ENCODE data around the gene CDC34.

CDC34 gene

DNA sequence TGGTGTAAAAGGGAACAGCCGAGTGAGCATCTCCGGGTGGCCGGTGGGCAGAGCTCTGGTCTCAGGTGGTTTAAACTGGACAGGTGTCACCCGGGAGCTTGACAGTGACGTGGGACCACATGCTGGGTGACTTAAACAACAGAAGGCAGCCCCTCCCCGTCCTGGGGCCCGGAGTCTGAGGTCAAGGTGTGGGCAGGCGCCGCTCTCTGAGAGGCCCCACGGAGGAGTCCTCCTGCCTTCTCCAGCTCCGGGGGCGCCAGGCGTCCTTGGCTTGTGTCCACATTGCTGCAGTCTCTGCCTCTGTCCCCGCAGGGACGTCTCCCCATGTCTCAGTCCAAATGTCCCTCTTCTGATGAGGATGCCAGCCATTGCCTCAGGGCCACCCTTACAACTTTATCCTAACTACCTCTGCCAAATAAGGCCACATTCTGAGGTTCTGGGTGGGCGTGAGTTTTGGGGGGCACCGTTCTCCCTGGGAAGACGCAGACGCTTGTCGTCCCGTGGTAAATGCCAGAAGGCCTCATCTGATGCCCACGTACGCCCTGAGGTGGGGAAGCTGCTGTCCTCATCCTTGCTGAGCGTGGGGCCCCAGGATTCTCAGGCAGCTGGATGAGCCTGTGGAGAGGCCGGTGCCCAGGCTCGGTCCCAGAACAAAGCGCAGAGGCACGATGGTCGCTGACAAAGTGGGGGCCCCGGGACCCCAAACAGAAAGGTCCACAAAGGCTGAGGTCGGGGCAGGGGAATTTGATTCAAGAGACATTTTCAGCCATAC, 25.2 kb downstream of the CDC34 start:
- H3K4me3 ChIP-seq (ENCODE audit: control insufficient read depth, low read depth, low read length): no peak overlapping the region
- TF ChIP-seq, protein P1, sequence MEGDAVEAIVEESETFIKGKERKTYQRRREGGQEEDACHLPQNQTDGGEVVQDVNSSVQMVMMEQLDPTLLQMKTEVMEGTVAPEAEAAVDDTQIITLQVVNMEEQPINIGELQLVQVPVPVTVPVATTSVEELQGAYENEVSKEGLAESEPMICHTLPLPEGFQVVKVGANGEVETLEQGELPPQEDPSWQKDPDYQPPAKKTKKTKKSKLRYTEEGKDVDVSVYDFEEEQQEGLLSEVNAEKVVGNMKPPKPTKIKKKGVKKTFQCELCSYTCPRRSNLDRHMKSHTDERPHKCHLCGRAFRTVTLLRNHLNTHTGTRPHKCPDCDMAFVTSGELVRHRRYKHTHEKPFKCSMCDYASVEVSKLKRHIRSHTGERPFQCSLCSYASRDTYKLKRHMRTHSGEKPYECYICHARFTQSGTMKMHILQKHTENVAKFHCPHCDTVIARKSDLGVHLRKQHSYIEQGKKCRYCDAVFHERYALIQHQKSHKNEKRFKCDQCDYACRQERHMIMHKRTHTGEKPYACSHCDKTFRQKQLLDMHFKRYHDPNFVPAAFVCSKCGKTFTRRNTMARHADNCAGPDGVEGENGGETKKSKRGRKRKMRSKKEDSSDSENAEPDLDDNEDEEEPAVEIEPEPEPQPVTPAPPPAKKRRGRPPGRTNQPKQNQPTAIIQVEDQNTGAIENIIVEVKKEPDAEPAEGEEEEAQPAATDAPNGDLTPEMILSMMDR (IDR thresholded peaks at IDR 0.05; ENCODE audit: control insufficient read depth, insufficient read depth, low read depth, low read length, missing control alignments): no peak
- DNase-seq (ENCODE audit: low read depth): no peak

DNA sequence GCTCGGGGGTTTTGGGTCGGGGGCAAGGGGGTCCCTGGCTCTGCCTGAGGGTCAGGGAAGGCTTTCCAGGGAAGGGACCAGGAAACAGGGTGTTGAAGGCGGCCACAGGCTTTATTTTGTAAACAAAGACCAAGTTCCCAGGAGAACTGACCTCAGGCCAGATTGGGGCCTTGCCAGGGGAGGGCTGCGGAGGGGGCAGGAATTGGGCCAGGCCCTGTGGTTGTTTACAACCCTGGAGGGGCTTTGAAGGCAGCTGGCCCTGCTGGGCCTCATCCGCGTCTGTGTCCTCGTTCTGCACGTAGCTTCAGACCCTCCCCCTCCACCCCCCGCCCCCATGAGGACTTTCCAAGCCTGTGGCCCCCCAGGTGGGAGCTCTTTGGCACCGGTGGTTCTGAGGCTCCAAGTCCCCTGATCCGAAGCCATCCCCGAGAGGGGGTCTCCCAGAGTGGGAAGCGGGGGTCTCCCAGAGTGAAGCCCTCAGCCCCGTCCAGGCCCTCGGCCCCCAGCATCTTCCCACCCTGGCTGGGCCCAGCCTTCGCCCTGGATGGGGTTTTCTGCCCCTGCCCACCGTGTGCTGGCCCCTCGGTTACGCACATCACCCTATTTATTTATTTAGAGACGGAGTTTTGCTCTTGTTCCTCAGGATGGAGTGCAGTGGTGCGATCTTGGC, 27.3 kb downstream of the CDC34 start:
- no peak for DNase-seq (ENCODE audit: low read depth)
- H3K4me3 ChIP-seq (ENCODE audit: control insufficient read depth, low read depth, low read length): no peak overlapping the region
- TF ChIP-seq, protein P1 (IDR thresholded peaks at IDR 0.05; ENCODE audit: control insufficient read depth, insufficient read depth, low read depth, low read length, missing control alignments): no peak

DNA sequence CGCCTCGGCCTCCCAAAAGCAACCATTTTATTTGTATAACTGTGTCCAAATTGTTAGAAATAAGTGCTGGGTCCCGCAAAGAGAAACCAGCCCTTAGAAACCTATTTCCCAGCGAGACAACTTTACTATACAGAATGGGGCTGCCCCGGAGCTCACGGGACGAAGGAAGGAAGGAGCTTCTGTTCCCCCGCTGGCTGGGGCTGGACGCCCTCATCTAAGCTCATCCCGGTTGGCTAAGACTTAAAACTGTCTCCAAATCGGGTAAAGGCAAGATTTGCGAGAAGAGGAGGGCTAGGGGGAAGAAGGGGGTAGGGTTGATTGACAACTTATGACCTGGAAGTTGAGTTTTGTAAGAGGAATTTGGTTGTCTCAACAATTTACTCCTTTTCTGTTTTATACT, 28.6 kb downstream of the CDC34 start:
- H3K4me3 ChIP-seq (ENCODE audit: control insufficient read depth, low read depth, low read length): no peak overlapping the region
- TF ChIP-seq, protein P1 (IDR thresholded peaks at IDR 0.05; ENCODE audit: control insufficient read depth, insufficient read depth, low read depth, low read length, missing control alignments): no peak
- no peak for DNase-seq (ENCODE audit: low read depth)

DNA sequence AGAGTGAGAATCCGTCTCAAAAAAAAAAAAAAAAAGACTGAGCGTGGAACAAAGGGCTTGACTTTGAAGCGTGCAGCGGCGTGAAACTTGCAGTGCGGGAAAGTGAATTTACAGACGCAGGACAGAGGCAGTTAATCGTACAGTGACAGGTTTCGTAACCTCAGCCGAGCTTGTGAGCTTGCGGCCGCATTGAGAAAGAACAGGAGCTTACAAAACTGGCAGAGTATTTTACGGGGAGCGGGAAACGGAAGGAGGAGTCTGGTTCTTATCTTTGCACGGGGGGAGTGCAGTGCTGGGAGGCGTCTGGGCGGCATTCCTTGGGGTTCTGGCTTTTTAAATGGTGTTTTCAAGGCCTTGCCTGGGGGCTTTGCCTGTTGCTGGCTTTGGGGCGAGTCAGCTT, 34.8 kb downstream of the CDC34 start:
- TF ChIP-seq, protein P1 (IDR thresholded peaks at IDR 0.05; ENCODE audit: control insufficient read depth, insufficient read depth, low read depth, low read length, missing control alignments): no peak
- peak; percentile 81 for DNase-seq (ENCODE audit: low read depth)
- no peak overlapping the region for H3K4me3 ChIP-seq (ENCODE audit: control insufficient read depth, low read depth, low read length)

DNA sequence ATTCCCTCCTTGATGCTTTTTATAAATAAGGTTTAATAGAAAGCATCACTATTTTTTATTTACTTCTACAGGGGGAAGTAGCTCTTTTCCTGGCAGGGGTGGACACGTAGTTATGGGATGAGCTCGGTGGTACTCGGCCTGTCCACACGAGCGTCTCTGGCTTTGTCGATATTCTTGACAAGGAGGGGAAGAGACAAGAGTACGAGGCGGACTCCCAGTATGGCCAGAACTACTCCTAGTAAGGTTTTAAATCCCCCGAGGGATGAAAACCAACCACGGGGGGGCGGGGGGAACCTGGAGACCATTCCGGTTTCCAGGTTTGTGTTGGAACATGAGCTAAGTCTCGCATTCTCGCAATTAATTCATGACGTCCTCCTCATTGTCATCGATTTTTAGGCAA, 35.3 kb downstream of the CDC34 start:
- DNase-seq (ENCODE audit: low read depth): no peak
- TF ChIP-seq, protein P1 (IDR thresholded peaks at IDR 0.05; ENCODE audit: control insufficient read depth, insufficient read depth, low read depth, low read length, missing control alignments): no peak

DNA sequence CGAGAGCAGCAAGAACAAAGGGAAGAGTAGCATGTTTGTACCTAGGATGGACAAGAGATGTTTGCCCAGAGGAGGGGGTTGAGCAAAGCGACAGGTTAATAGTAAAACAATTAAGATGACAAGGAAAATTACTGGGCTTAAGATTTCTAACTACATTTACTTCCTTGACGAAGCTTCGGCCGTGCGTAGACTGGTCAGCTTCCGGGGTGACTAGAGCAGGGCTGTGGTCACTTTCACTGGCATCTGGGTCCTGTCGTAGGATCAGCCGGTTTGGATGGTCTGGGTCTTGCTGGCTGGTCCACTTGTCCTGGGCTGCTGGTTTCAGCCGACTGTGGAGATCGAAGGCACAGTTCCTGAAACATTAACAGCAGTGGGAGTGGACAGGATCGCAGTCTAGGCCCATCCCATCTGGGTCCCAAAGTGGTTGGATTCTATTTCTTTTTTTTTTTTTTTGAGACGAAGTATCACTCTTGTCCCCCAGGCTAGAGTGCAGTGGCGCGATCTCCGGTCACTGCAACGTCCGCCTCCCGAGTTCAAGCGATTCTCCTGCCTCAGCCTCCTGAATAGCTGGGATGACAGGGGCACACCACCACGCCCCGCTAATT, 35.8 kb downstream of the CDC34 start:
- TF ChIP-seq, protein P1 (IDR thresholded peaks at IDR 0.05; ENCODE audit: control insufficient read depth, insufficient read depth, low read depth, low read length, missing control alignments): no peak
- DNase-seq (ENCODE audit: low read depth): no peak
- H3K4me3 ChIP-seq (ENCODE audit: control insufficient read depth, low read depth, low read length): no peak overlapping the region

More for the DNA sequence above, 35.3 kb downstream of the CDC34 start:
- H3K4me3 ChIP-seq (ENCODE audit: control insufficient read depth, low read depth, low read length): no peak overlapping the region
